Left cardiac atrium (tissue), 4 donors: Measurements from ENCODE around the gene EMC9. TPM values are rescaled to one million over a fixed set of nuclear protein-coding genes. Genes with fewer than 3 reads are reported as not detected.

ENCODE experiments used
- ATAC-seq, 2 donors: fragments of 200-7000 bp; cut with Tn5 transposase; one replicate each; pipeline ENCODE4 v1.9.1; 2020; ENCODE audit warnings: mild to moderate bottlenecking in 2 of 2, moderate library complexity in 2 of 2
- DNase-seq: peaks from one replicate; pipeline ENCODE4 v3.0.0-alpha.2; 2020
- intact Hi-C, 2 donors: fragments of 100-400 bp; cut with DNase I; formaldehyde crosslinking; loops; one replicate each; pipeline versions ENCODE4 v1.14.1 to v1.15.1; 2022 to 2023
- total RNA-seq, 2 donors: library from RNA; stranded (reverse); fragmentation: NEBNext Ultra II Directional; extraction: Animal tissue kit (Norgen Biotek cat#: 25700); gene quantifications; one replicate each; pipeline ENCODE4 v1.2.1, GENCODE V29; 2021
- donor health status: DM: no; HTN: yes; CAD: no.
- donor health status: DM: no; HTN: yes; CAD: no; lungs with severe emphysema.
- donor health status: DM: yes; HTN: yes; CAD: no.
- donor health status: Dilated cardiomyopathy.

The EMC9 gene
- total RNA-seq, 2 donors from 2014 or later, result 14.3 to 22.0 TPM

DNA sequence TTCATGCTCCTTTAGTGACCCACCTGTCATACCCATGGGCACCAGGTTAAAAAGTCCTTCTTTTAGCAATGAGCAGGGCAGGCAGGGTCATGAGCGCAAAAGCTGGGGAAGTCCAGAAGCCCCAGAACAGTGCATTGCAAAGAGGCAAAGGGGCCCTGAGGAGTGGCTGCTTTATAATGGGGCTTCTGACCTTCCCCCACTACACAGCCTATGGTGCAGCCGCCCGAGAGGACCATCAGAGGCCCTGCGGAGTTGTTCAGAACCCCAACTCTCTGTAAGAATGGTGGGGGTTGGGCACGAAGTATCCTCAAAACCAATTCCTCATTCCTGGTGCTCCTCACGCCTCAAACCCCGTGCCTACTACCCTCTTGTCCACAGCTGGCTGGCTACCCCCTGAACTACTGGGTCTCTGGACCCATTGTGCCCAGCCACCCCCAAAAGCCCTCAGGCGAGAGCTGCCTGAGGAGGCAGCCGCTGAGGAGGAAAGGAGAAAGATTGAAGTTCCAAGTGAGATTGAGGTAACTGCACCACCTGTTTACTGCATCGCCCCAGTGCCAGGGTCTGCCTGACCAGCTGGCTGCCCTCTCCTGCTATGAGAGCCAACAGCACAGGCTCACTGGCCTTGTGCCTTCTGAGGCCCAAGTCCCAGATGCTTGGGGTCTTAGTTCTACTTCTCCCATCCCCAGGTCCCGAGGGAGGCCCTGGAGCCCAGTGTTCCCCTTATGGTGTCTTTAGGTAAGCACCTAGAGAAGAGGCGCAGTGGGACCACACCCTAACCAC, 37.2 kb upstream of the EMC9 start:
- DNase-seq (no peak), ATAC-seq (no peak)
- intact Hi-C loops, result no loop called here

DNA sequence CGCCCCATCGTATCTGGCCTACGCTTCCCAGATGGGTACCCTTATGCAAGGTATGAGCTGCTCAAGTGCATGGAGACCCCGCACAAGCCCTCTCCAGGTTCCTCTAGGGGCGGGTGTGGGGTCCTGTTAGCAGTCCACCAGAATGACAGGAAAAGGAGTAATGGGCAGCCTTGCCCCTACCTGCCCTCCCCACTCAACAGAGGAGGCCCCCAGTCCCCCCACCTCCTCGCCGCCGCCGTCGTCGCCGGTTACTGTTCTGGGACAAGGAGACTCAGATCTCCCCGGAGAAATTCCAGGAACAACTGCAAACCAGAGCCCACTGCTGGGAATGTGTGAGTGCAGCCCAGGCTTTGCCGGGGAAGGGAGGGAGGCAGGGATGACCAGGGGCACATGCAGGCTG, 36.5 kb upstream of the EMC9 start:
- DNase-seq (no peak), ATAC-seq (no peak)
- intact Hi-C loops, result no loop called here

GRCh38 chr14:24177041-24177825, 35.8 kb upstream of the EMC9 start:
- no peak for DNase-seq
- ATAC-seq, result no peak
- intact Hi-C loops, result no loop called here

DNA sequence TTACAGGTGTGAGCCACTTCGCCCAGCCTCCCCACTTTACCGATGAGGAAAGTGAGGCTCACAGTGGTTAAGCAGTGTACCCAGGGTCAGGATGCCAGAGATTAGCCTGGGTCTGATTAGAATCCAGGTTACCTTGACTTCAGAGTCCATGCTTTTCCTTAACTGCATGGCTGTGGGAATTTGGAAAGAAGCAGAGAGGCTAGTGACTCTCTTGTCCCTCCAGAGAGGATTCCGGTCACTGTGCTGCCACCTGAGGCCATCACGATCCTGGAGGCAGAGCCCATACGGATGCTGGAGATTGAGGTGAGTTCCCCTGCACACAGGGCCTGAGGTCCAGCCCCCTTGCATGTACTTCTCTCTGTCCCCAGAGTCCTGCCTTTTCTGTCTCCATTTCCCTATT, 35.2 kb upstream of the EMC9 start:
- intact Hi-C loops, result no loop called here
- DNase-seq (no peak), ATAC-seq (no peak)

DNA sequence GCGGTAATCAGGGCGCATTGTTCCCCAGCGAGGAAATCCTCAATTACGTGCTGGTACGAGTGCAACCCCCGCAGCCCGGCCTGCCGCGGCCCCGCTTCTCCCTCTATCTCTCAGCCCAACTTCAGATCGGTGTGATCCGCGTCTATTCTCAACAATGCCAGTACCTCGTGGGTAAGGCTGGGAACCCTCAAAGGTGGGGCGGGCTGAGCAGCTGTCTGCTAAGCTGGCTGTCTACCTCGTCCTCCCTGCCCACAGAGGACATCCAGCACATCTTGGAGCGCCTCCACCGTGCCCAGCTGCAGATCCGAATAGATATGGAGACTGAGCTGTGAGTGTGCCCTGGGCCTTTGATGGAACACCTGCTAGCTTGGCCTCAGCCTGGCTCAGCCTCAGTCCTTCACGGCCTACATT, 31.5 kb upstream of the EMC9 start:
- no peak for ATAC-seq
- DNase-seq, result no peak
- intact Hi-C loops, result no loop called here

- DNase-seq (no peak), ATAC-seq (peak in 1 of 2 donors; percentile 21)
- intact Hi-C loops, result no loop called here
Observed at GRCh38 chr14:24172261-24172860, 31.0 kb upstream of the EMC9 start.

DNA sequence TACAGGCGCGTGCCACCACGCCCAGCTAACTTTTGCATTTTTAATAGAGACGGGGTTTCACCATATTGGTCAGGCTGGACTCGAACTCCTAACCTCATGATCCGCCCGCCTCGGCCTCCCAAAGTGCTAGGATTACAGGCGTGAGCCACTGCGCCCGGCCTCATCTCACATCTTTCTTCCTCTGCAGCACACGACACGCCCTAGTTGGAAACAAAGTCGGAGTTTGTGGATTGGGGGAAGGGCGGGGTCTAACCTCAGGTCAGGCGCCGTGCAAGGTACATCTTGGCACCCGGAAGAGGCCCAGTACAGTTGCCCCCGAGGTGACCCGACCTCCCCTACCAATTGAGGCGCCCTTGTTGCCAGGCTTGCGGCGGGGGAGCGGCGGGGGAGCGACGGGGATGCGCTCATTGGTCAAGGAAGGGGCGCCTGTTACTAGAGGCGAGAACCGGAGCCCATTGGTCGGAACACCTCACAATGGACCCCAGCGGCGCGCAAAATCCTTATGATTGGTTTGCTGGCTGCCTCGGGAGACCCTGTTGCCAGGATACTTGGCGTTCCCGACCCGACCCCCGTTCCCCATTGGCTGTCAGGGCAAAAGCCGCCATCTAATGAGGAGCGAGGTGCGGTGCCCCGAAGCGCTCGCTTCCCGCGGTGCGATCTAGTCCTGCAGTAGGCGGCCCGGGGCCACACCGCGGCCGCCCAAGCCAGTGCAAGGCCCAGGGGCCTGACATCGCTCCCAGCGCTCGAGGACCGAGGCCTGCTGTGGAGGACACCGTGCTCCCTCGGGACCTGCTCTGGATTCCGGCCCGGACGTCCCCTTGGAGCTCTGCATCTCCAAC, 30.2 kb upstream of the EMC9 start, which contains the start of gene REC8:
Gene REC8 (plus strand): TSS at position 659 of the 839 bp plus-strand sequence. CDS start 473 bp downstream, outside the sequence.
- ATAC-seq, result peak; percentile 85 to 92
- intact Hi-C loops, result no loop called here
- peak; percentile 81 for DNase-seq

DNA sequence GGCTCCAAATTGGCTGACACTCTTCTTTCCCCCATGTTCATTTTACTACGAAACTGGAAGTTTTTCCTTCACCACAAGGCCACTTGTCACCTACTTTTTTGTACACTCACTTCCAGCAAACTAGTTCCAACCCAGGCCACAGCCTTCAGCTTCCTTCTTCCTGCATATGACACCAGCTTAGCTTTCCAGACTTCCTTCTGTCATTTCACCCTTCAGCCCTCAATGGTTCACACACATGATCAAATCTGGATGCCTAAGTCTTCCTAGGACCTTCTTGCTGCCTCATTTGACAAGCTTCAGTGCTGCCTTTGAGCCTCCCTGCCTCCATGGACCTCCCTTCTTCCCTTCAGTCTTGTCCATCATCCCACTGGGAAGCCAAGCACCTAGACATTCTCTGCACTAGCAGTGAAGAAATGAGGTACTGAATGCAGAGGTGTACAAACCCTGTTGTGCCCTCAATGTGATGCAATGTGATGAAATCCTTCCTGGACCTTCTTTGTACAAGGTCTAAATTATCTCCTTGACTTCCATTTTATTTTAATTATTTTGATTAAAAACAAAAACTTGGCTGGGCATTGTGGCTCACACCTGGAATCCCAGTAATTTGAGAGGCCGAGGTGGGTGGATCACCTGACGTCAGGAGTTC, 26.2 kb upstream of the EMC9 start:
- no peak for DNase-seq
- intact Hi-C loops, result no loop called here
- no peak for ATAC-seq

DNA sequence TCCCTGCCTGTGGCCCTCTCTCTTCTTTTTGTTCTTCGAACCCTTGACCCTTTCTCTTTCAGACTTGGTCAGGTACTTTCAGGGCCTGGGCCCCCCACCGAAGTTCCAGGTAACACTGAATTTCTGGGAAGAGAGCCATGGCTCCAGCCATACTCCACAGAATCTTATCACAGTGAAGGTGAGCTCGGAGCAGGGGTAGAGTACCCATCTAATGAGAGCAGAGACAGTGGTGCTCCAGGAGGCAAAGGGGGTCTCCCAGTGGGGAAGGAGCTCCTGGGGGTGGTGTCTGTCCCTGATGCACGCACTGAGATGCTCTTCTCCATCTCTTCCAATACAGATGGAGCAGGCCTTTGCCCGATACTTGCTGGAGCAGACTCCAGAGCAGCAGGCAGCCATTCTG, 24.4 kb upstream of the EMC9 start:
- DNase-seq (no peak), ATAC-seq (no peak)
- intact Hi-C loops, result no loop called here

- intact Hi-C loops, result no loop called here
- no peak for ATAC-seq
- DNase-seq, result no peak
Observed at GRCh38 chr14:24164518-24164991, 23.2 kb upstream of the EMC9 start.

DNA sequence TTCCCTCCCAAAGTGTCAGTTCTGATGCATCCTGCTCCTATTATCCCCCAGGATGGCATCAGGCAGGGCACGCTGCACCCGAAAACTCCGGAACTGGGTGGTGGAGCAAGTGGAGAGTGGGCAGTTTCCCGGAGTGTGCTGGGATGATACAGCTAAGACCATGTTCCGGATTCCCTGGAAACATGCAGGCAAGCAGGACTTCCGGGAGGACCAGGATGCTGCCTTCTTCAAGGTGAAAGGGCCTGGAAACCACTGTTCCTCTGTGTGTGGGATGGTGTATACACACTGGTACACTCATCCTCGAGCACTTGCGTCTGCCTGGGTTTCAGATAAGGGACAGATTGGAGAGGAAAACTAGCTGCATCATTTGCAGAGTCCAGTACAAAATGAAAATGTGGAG, 20.7 kb upstream of the EMC9 start:
- ATAC-seq (peak in 1 of 2 donors; percentile 27), DNase-seq (no peak)
- intact Hi-C loops, result no loop called here

- intact Hi-C loops, result no loop called here
- DNase-seq (peak; percentile 97), ATAC-seq (peak; percentile 93 to 96)
Observed at GRCh38 chr14:24160850-24161804, 19.7 kb upstream of the EMC9 start, which contains the start of gene IRF9. TSS of gene IRF9 (plus strand) at chr14:24161265. CDS start at chr14:24162145, 880 bp downstream.

DNA sequence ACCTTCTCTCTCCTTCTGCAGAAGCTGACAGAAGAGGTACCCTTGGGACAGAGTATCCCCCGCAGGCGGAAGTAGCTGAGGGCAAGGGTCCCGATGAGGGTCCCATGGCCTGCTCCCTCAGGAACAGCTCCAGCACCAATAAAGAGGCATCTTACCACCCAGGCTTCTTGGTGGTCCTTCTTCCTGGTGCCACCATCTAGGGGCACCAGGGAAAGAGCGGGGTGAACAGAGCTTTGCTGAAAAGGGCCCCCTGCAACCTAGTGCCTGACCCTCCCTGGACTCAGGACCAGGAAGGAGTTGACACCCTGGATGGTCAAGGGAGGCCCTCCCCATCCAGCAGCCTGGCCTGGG, 19.1 kb upstream of the EMC9 start:
- ATAC-seq, result peak; percentile 1 to 2
- intact Hi-C loops, result no loop called here
- peak; percentile 17 for DNase-seq

GRCh38 chr14:24159777-24160498, 18.5 kb upstream of the EMC9 start:
- peak; percentile 24 for DNase-seq

DNA sequence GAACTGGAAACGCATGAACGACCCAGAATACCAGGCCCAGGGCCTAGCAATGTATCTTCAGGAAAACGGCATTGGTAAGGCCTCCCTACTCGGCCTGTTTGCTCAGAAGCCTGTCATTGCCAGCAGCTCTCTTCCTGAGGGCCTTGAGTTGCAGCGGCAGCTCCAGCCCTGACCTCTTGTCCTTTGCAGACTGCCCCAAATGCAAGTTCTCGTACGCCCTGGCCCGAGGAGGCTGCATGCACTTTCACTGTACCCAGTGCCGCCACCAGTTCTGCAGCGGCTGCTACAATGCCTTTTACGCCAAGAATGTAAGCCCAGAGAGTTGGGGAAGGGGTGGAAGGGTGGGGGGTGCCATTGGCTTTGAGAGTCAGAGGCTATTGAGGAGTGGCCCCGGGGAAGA, 15.9 kb upstream of the EMC9 start:
- ATAC-seq, result no peak
- no peak for DNase-seq
- intact Hi-C loops, result no loop called here

More at GRCh38 chr14:24159777-24160498, 18.5 kb upstream of the EMC9 start:
- intact Hi-C loops, result no loop called here
- ATAC-seq, result no peak

GRCh38 chr14:24156840-24157239, 15.4 kb upstream of the EMC9 start:
- ATAC-seq (no peak), DNase-seq (no peak)
- intact Hi-C loops, result no loop called here

DNA sequence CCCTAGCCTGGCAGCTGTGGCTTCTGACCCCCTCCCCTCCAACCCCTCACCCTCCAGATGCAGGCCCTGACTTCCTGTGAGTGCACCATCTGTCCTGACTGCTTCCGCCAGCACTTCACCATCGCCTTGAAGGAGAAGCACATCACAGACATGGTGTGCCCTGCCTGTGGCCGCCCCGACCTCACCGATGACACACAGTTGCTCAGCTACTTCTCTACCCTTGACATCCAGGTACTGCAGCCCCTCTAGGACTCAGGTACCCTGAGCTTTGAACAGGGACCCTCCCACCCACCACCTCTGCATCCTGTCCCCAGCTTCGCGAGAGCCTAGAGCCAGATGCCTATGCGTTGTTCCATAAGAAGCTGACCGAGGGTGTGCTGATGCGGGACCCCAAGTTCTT, 13.7 kb upstream of the EMC9 start:
- intact Hi-C loops, result no loop called here
- DNase-seq, result no peak

More for the DNA sequence above, 13.7 kb upstream of the EMC9 start:
- ATAC-seq, result no peak
